HEK293 (cell line): ENCODE measurements around the gene CCDC150.
"Not testable (repeated sequence)": the region's sequence is repeated elsewhere in the genome, so short reads cannot be mapped to it uniquely, and the experiment has no call there.

Experiments
- CTCF ChIA-PET: fragments of 350-600 bp; formaldehyde crosslinking; extraction: SDS; loops from one replicate; lab custom pipeline; 2021; ENCODE audit warnings: antibody characterized with exemption; lab: Yijun Ruan, JAX
- POLR2A ChIA-PET: fragments of 300-600 bp; formaldehyde crosslinking; extraction: SDS; loops from one replicate; lab custom pipeline; 2020; ENCODE audit warnings: antibody characterized with exemption, inconsistent platforms; lab: Yijun Ruan, JAX
- H3K27ac ChIP-seq: fragments of 200-500 bp; sonication (Bioruptor generic); 2 replicates; pipeline ENCODE4 v1.5.1; 2014; ENCODE audit warnings: low read depth, low read length, control low read depth, inconsistent platforms; ENCODE audit errors: extremely low read depth
- H3K36me3 ChIP-seq, 2 experiments: fragments of 200-500 bp in 1 of 2; sonication (Bioruptor generic) in 1 of 2; 1 replicate in 1 of 2; 2 replicates in 1 of 2; pipeline ENCODE4 v1.5.1; 2014 to 2017; ENCODE audit warnings: inconsistent platforms in 2 of 2, low read length in 2 of 2; ENCODE audit not compliant: control insufficient read depth in 2 of 2, insufficient read depth in 1 of 2
- H3K4me1 ChIP-seq: fragments of 200-500 bp; sonication (Bioruptor generic); 2 replicates; pipeline ENCODE4 v1.5.1; 2014; ENCODE audit warnings: mild to moderate bottlenecking, low read length, inconsistent platforms; ENCODE audit not compliant: control insufficient read depth, insufficient read depth
- H3K4me3 ChIP-seq: 2 replicates; pipeline ENCODE4 v1.5.1; 2011; ENCODE audit warnings: low read depth, mild to moderate bottlenecking, control low read depth, low read length, moderate library complexity
- H3K9me3 ChIP-seq: fragments of 200-500 bp; sonication (Bioruptor generic); 2 replicates; pipeline ENCODE4 v1.5.1; 2014; ENCODE audit warnings: low read depth, low read length, inconsistent platforms; ENCODE audit not compliant: control insufficient read depth, insufficient read depth
- FEZF1 ChIP-seq: fragments of 450-650 bp; formaldehyde crosslinking; IDR thresholded peaks from 2 replicates; pipeline ENCODE4 v1.5.1; 2016; ENCODE audit warnings: missing biosample characterization, missing genetic modification characterization
- KLF16 ChIP-seq: fragments of 450-650 bp; formaldehyde crosslinking; IDR thresholded peaks from 2 replicates; pipeline ENCODE4 v1.5.1; 2017; ENCODE audit warnings: missing biosample characterization, missing genetic modification characterization
- OVOL3 ChIP-seq: fragments of 450-650 bp; formaldehyde crosslinking; IDR thresholded peaks from 2 replicates; pipeline ENCODE4 v1.5.1; 2016; ENCODE audit warnings: missing biosample characterization, missing genetic modification characterization
- SETDB1 ChIP-seq: IDR thresholded peaks from one replicate; pipeline ENCODE4 v1.6.1; 2017; ENCODE audit warnings: mild to moderate bottlenecking, low read length, moderate library complexity, mixed read lengths; ENCODE audit not compliant: insufficient read length
- SP3 ChIP-seq: fragments of 450-650 bp; formaldehyde crosslinking; IDR thresholded peaks from 2 replicates; pipeline ENCODE4 v1.5.1; 2016; ENCODE audit warnings: missing biosample characterization, missing genetic modification characterization
- WT1 ChIP-seq: fragments of 450-650 bp; formaldehyde crosslinking; IDR thresholded peaks from 2 replicates; pipeline ENCODE4 v1.5.1; 2016; ENCODE audit warnings: missing biosample characterization, missing genetic modification characterization
- ZBTB1 ChIP-seq: fragments of 450-650 bp; formaldehyde crosslinking; IDR thresholded peaks from 2 replicates; pipeline ENCODE4 v1.5.1; 2016; ENCODE audit warnings: missing biosample characterization, missing genetic modification characterization
- ZFP69B ChIP-seq: fragments of 450-650 bp; formaldehyde crosslinking; IDR thresholded peaks from 2 replicates; pipeline ENCODE4 v1.5.1; 2016; ENCODE audit warnings: missing biosample characterization, missing genetic modification characterization
- ZNF112 ChIP-seq: fragments of 450-650 bp; formaldehyde crosslinking; IDR thresholded peaks from 2 replicates; pipeline ENCODE4 v1.5.0; 2017; ENCODE audit warnings: missing biosample characterization, missing genetic modification characterization
- ZNF157 ChIP-seq: fragments of 450-650 bp; formaldehyde crosslinking; IDR thresholded peaks from 2 replicates; pipeline ENCODE4 v1.5.1; 2016; ENCODE audit warnings: missing biosample characterization, missing genetic modification characterization
- ZNF23 ChIP-seq: fragments of 450-650 bp; formaldehyde crosslinking; IDR thresholded peaks from 2 replicates; pipeline ENCODE4 v1.5.1; 2016; ENCODE audit warnings: missing biosample characterization, missing genetic modification characterization, borderline replicate concordance
- ZNF24 ChIP-seq: fragments of 450-650 bp; formaldehyde crosslinking; IDR thresholded peaks from 2 replicates; pipeline ENCODE4 v1.5.1; 2016; ENCODE audit warnings: missing biosample characterization, missing genetic modification characterization
- ZNF426 ChIP-seq: fragments of 450-650 bp; formaldehyde crosslinking; IDR thresholded peaks from 2 replicates; pipeline ENCODE4 v1.5.1; 2017; ENCODE audit warnings: missing biosample characterization, missing genetic modification characterization, mild to moderate bottlenecking, inconsistent platforms, moderate library complexity
- ZNF561 ChIP-seq: fragments of 450-650 bp; IDR thresholded peaks from 2 replicates; pipeline ENCODE4 v1.5.1; 2018; ENCODE audit warnings: missing biosample characterization, missing genetic modification characterization, borderline replicate concordance
- ZNF571 ChIP-seq: fragments of 450-650 bp; formaldehyde crosslinking; IDR thresholded peaks from 2 replicates; pipeline ENCODE4 v1.5.0; 2017; ENCODE audit warnings: missing biosample characterization, missing genetic modification characterization
- ZNF629 ChIP-seq: fragments of 450-650 bp; formaldehyde crosslinking; IDR thresholded peaks from 2 replicates; pipeline ENCODE4 v1.5.1; 2017; ENCODE audit warnings: missing biosample characterization, missing genetic modification characterization
- ZNF664 ChIP-seq: fragments of 450-650 bp; formaldehyde crosslinking; IDR thresholded peaks from 2 replicates; pipeline ENCODE4 v1.5.1; 2016; ENCODE audit warnings: missing biosample characterization, missing genetic modification characterization
- ZNF701 ChIP-seq: fragments of 450-650 bp; formaldehyde crosslinking; IDR thresholded peaks from 2 replicates; pipeline ENCODE4 v1.5.1; 2016; ENCODE audit warnings: missing biosample characterization, missing genetic modification characterization
- ZNF747 ChIP-seq: fragments of 450-650 bp; formaldehyde crosslinking; IDR thresholded peaks from 2 replicates; pipeline ENCODE4 v1.5.1; 2016; ENCODE audit warnings: missing biosample characterization, missing genetic modification characterization
- TF ChIP-seq, protein P1 (sequence below): fragments of 450-650 bp; formaldehyde crosslinking; IDR thresholded peaks from 2 replicates; pipeline ENCODE4 v1.5.1; 2016; ENCODE audit warnings: missing biosample characterization, missing genetic modification characterization
- TF ChIP-seq, protein P2 (sequence below): fragments of 450-650 bp; formaldehyde crosslinking; IDR thresholded peaks from 2 replicates; pipeline ENCODE4 v1.5.1; 2016; ENCODE audit warnings: missing biosample characterization, missing genetic modification characterization
- TF ChIP-seq, protein P3 (sequence below): fragments of 450-650 bp; formaldehyde crosslinking; IDR thresholded peaks from 2 replicates; pipeline ENCODE4 v1.5.1; 2016; ENCODE audit warnings: missing biosample characterization, missing genetic modification characterization

The CCDC150 gene

DNA sequence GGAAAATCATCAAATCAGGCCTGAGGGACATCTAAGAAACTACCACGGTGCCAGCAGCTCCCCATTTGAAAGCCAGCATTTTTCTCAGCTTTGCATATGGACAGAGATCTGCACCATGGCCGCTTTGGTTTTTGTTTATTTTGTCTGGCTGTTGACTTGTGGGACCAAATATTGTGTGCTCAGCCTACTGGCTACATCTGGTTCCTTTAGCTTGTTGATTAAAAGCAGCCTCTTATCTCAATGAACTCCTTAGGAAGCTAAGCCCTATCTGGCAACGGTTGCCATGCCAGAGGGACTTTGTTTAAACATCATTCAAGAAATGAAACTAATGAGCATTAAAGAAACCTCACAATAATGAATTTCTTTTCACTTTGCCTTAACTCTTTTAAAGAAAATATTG, 32.4 kb upstream of the CCDC150 start:
- Histone ChIP-seq H3K9me3 (no peaks in the 10 kb centered on the region), H3K4me1 (no peaks in the 10 kb centered on the region), H3K4me3 (no peak overlapping the region)
- TF ChIP-seq ZFP69B (tag by site-specific recombination) (no peak), ZNF23 (tag by site-specific recombination) (no peak), WT1 (no peak), ZNF24 (tag by site-specific recombination) (no peak), ZNF664 (tag by site-specific recombination) (no peak), ZNF629 (no peak), ZNF571 (tag by site-specific recombination) (no peak), ZNF561 (tag by site-specific recombination) (no peak), ZNF747 (tag by site-specific recombination) (no peak), ZBTB1 (tag by site-specific recombination) (no peak)
- TF ChIP-seq, protein P1, sequence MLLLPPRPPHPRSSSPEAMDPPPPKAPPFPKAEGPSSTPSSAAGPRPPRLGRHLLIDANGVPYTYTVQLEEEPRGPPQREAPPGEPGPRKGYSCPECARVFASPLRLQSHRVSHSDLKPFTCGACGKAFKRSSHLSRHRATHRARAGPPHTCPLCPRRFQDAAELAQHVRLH (tag by site-specific recombination) = no peak
- TF ChIP-seq, protein P2, sequence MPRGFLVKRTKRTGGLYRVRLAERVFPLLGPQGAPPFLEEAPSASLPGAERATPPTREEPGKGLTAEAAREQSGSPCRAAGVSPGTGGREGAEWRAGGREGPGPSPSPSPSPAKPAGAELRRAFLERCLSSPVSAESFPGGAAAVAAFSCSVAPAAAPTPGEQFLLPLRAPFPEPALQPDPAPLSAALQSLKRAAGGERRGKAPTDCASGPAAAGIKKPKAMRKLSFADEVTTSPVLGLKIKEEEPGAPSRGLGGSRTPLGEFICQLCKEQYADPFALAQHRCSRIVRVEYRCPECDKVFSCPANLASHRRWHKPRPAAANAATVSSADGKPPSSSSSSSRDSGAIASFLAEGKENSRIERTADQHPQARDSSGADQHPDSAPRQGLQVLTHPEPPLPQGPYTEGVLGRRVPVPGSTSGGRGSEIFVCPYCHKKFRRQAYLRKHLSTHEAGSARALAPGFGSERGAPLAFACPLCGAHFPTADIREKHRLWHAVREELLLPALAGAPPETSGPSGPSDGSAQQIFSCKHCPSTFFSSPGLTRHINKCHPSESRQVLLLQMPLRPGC (tag by site-specific recombination) = no peak
- TF ChIP-seq, all 188 proteins: peak for 0
- Histone ChIP-seq H3K27ac (no peak overlapping the region), H3K36me3 (no peaks in the 10 kb centered on the region)
- ChIA-PET CTCF (interaction anchor here (1.9 kb wide), 1 partner anchor 153 kb away, joined by 5 read pairs; no protein-coding TSS in a partner anchor), POLR2A (interaction anchor here (1.3 kb wide), 1 partner anchor 19 kb away, joined by 3 read pairs; no protein-coding TSS in a partner anchor)

DNA sequence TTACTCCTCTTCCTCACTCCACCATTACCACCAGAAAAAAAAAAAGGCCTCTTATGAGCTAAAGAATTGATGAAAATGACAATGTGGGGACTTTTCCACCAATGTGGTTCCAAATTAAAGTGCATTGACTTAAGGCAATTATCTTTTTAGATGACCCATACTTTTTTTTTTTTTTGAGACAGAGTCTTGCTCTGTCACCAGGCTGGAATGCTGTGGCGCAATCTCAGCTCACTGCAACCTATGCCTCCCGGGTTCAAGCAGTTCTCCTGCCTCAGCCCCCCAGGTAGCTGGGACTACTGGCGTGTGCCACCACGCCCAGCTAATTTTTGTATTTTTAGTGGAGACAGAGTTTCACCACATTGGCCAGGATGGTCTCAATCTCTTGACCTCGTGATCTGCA, 31.6 kb upstream of the CCDC150 start:
- ChIA-PET POLR2A (interaction anchor here (1.3 kb wide), 1 partner anchor 20 kb away, joined by 3 read pairs; no protein-coding TSS in a partner anchor), CTCF (interaction anchor here (0.7 to 1.9 kb wide), 2 partner anchors 13 to 154 kb away, joined by 3 to 5 read pairs; no protein-coding TSS in a partner anchor)
- not testable (repeated sequence) for H3K4me3 ChIP-seq, H3K27ac ChIP-seq, H3K9me3 ChIP-seq, H3K4me1 ChIP-seq, H3K36me3 ChIP-seq

DNA sequence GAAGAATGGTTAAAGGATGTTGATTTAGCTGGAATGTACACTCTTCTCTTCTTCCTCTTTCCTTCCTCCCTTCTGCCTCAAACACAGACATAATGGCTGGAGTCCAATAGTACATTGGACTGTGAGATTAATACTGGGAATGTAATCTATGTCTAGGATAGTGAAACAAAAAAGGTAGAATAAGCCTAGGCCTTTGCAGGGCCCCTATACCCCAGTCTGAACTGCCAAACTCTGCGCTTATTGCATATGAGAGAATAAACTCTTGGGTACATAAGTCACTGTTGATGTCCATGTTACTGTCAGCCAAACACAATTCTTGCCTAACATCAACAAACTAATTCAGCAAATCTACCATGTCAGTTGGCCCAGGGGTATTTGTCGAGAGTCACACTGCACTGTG, 29.7 kb upstream of the CCDC150 start:
- no peak for TF ChIP-seq ZNF561 (tag by site-specific recombination)
- TF ChIP-seq ZNF426 (tag by site-specific recombination) = no peak
- no peak for TF ChIP-seq ZNF701
- no peak for TF ChIP-seq SP3 (tag by site-specific recombination)
- no peak for TF ChIP-seq OVOL3
- no peak for TF ChIP-seq SETDB1
- no peak for TF ChIP-seq ZNF112 (tag by site-specific recombination)
- TF ChIP-seq ZNF157 = no peak
- TF ChIP-seq, protein P3, sequence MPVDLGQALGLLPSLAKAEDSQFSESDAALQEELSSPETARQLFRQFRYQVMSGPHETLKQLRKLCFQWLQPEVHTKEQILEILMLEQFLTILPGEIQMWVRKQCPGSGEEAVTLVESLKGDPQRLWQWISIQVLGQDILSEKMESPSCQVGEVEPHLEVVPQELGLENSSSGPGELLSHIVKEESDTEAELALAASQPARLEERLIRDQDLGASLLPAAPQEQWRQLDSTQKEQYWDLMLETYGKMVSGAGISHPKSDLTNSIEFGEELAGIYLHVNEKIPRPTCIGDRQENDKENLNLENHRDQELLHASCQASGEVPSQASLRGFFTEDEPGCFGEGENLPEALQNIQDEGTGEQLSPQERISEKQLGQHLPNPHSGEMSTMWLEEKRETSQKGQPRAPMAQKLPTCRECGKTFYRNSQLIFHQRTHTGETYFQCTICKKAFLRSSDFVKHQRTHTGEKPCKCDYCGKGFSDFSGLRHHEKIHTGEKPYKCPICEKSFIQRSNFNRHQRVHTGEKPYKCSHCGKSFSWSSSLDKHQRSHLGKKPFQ (tag by site-specific recombination) = no peak
- no peak for TF ChIP-seq KLF16
- no peak for TF ChIP-seq FEZF1 (tag by site-specific recombination)
- ChIA-PET POLR2A (no interaction called here), CTCF (no interaction called here)
- Histone ChIP-seq H3K27ac (no peak overlapping the region), H3K9me3 (no peaks in the 10 kb centered on the region), H3K4me3 (no peak overlapping the region), H3K4me1 (no peaks in the 10 kb centered on the region), H3K36me3 (no peaks in the 10 kb centered on the region)
